ENCODE data around the gene NFS1. TPM values are rescaled to one million over a fixed set of nuclear protein-coding genes. Genes with fewer than 3 reads are reported as not detected.
A peak's percentile ranks its signal among the peaks of the same experiment; 100 is the strongest.

The NFS1 gene
- total RNA-seq, 2 donors from 2014 or later: 17.0 to 30.9 TPM

GRCh38 chr20:35710884-35711587 is 11.9 kb upstream of the NFS1 start:
- no peak for TF ChIP-seq CTCF (conservative IDR thresholded peaks at IDR 0.05)
- Histone ChIP-seq H3K4me3 (ENCODE audit: low read length) (no peak overlapping the region), H3K27me3 (ENCODE audit: control insufficient read depth, insufficient read depth, low read length, poor library complexity, severe bottlenecking) (no peaks in the 10 kb centered on the region), H3K36me3 (ENCODE audit: control insufficient read depth, insufficient read depth, low read length) (peaks cover 96% of the 10 kb centered on the region), H3K27ac (ENCODE audit: low read depth, low read length) (no peak overlapping the region), H3K4me1 (ENCODE audit: control insufficient read depth, insufficient read depth, low read length) (no peaks in the 10 kb centered on the region), H3K9ac (ENCODE audit: extremely low read depth, low read length, poor library complexity, severe bottlenecking) (no peak overlapping the region), H3K9me3 (ENCODE audit: control insufficient read depth, low read length) (no peaks in the 10 kb centered on the region)
- no peak for DNase-seq
- no peaks in the 10 kb centered on the region for H3K9me3 Mint-ChIP-seq
- H3K27me3 Mint-ChIP-seq (ENCODE audit: insufficient read depth): no peaks in the 10 kb centered on the region
- peak overlapping the region; percentile 12 for H3K27ac Mint-ChIP-seq
- H3K4me1 Mint-ChIP-seq: no peaks in the 10 kb centered on the region
- WGBS, 2 experiments (ENCODE audit: insufficient coverage in 1 of 2, insufficient read length in 1 of 2): 95 to 100% methylated on average over 3 to 6 of the region's 6 CpGs
- H3K4me3 Mint-ChIP-seq: no peak overlapping the region
- peaks cover 68% of the 10 kb centered on the region for H3K36me3 Mint-ChIP-seq (ENCODE audit: low read depth)

GRCh38 chr20:35710039-35710438 is 10.9 kb upstream of the NFS1 start:
- no peaks in the 10 kb centered on the region for H3K4me1 Mint-ChIP-seq

GRCh38 chr20:35709259-35709658 is 10.1 kb upstream of the NFS1 start:
- Mint-ChIP-seq H3K36me3 (ENCODE audit: low read depth) (peaks cover 73% of the 10 kb centered on the region), H3K4me3 (no peak overlapping the region), H3K9me3 (no peaks in the 10 kb centered on the region), H3K4me1 (no peaks in the 10 kb centered on the region), H3K27me3 (ENCODE audit: insufficient read depth) (no peaks in the 10 kb centered on the region), H3K27ac (no peak overlapping the region)
- Histone ChIP-seq H3K4me3 (ENCODE audit: low read length) (no peak overlapping the region), H3K36me3 (ENCODE audit: control insufficient read depth, insufficient read depth, low read length) (peaks cover 96% of the 10 kb centered on the region), H3K27ac (ENCODE audit: low read depth, low read length) (no peak overlapping the region), H3K4me1 (ENCODE audit: control insufficient read depth, insufficient read depth, low read length) (no peaks in the 10 kb centered on the region), H3K27me3 (ENCODE audit: control insufficient read depth, insufficient read depth, low read length, poor library complexity, severe bottlenecking) (no peaks in the 10 kb centered on the region), H3K9me3 (ENCODE audit: control insufficient read depth, low read length) (no peaks in the 10 kb centered on the region), H3K9ac (ENCODE audit: extremely low read depth, low read length, poor library complexity, severe bottlenecking) (no peak overlapping the region)
- DNase-seq: no peak
- no CpG with 5 or more reads among the region's 1 CpG for WGBS, 2 experiments (ENCODE audit: insufficient coverage in 1 of 2, insufficient read length in 1 of 2)
- no peak for TF ChIP-seq CTCF (conservative IDR thresholded peaks at IDR 0.05)

More at GRCh38 chr20:35710039-35710438, 10.9 kb upstream of the NFS1 start:
- no peak overlapping the region for H3K9ac ChIP-seq (ENCODE audit: extremely low read depth, low read length, poor library complexity, severe bottlenecking)
- no peaks in the 10 kb centered on the region for H3K9me3 ChIP-seq (ENCODE audit: control insufficient read depth, low read length)
- Mint-ChIP-seq H3K27ac (no peak overlapping the region), H3K27me3 (ENCODE audit: insufficient read depth) (no peaks in the 10 kb centered on the region), H3K9me3 (no peaks in the 10 kb centered on the region), H3K4me3 (no peak overlapping the region), H3K36me3 (ENCODE audit: low read depth) (peaks cover 68% of the 10 kb centered on the region)
- DNase-seq: no peak
- H3K36me3 ChIP-seq (ENCODE audit: control insufficient read depth, insufficient read depth, low read length): peaks cover 96% of the 10 kb centered on the region
- TF ChIP-seq CTCF (conservative IDR thresholded peaks at IDR 0.05): no peak
- no peaks in the 10 kb centered on the region for H3K27me3 ChIP-seq (ENCODE audit: control insufficient read depth, insufficient read depth, low read length, poor library complexity, severe bottlenecking)
- no peak overlapping the region for H3K27ac ChIP-seq (ENCODE audit: low read depth, low read length)
- H3K4me1 ChIP-seq (ENCODE audit: control insufficient read depth, insufficient read depth, low read length): no peaks in the 10 kb centered on the region
- H3K4me3 ChIP-seq (ENCODE audit: low read length): no peak overlapping the region

All from endodermal cell (in vitro differentiated cells).